Endothelial cell of umbilical vein (primary cell): ENCODE results near the gene RAB35. TPM values are rescaled to one million over a fixed set of nuclear protein-coding genes. Genes with fewer than 3 reads are reported as not detected.

Source experiments
- microRNA-seq: library from miRNA; unstranded; fragments of <30 nt; microRNA quantifications from one replicate; pipeline ENCODE4 v1.2.0, GENCODE V29; 2021; ENCODE audit warnings: borderline number of aligned reads, borderline replicate concordance
- polyA plus RNA-seq, 4 experiments: library from polyadenylated mRNA; depleted of rRNA in 3 of 4; stranded (reverse) in 3 of 4; unstranded in 1 of 4; fragments of >200 nt; gene quantifications; 2 replicates each; pipeline versions ENCODE4 v1.2.1 to v1.2.3, GENCODE V29; 2011 to 2012; ENCODE audit warnings: missing spikeins in 1 of 4
- small RNA-seq: library from RNA; depleted of rRNA; stranded (forward); fragments of <200 nt; gene quantifications from one replicate; pipeline ENCODE3, GENCODE V24; 2012; ENCODE audit warnings: low replicate concordance, low read depth; ENCODE audit not compliant: insufficient read depth, insufficient read length
- total RNA-seq: library from RNA; stranded (reverse); gene quantifications from 2 replicates; pipeline ENCODE4 v1.2.3, GENCODE V29; 2021

RAB35 gene
- total and polyA plus RNA-seq, 2 donors (not counting 3 experiments of a cell fraction or from before 2014, with no cell fraction given) = 70.5 to 80.3 TPM

Small RNA genes within 50 kb of the gene (microRNA-seq; reads per million reads assigned to microRNA genes)
- not detected for gene MIR4498

Small RNA genes within 50 kb of the gene (small RNA-seq; reads per million reads assigned to genes)
- gene AC004812.1 (not detected), gene MIR4498 (not detected)

Other genes with a start within 250 kb of the RAB35 start
- gene CIT, start 239.4 kb downstream of the RAB35 start, total RNA-seq = 50.1 and 61.8 TPM in 2 replicates
- 13.3 and 14.1 TPM in 2 replicates for gene CIT, start 239.4 kb downstream of the RAB35 start, polyA plus RNA-seq
- gene BICDL1, start 127.5 kb downstream of the RAB35 start, total RNA-seq = not detected in 2 replicates
- gene BICDL1, start 127.5 kb downstream of the RAB35 start, polyA plus RNA-seq = 0.19 TPM in 1 of 2 replicates, not detected in the other
- gene GCN1, start 78.0 kb upstream of the RAB35 start, total RNA-seq = 79.1 and 101 TPM in 2 replicates
- gene GCN1, start 78.0 kb upstream of the RAB35 start, polyA plus RNA-seq = 30.1 and 38.3 TPM in 2 replicates
- 2,020 and 2,099 TPM in 2 replicates for gene RPLP0, start 84.4 kb upstream of the RAB35 start, total RNA-seq
- gene RPLP0, start 84.4 kb upstream of the RAB35 start, polyA plus RNA-seq = 7,015 and 7,522 TPM in 2 replicates
- 228 and 258 TPM in 2 replicates for gene PXN, start 149.0 kb upstream of the RAB35 start, total RNA-seq
- 132 and 192 TPM in 2 replicates for gene PXN, start 149.0 kb upstream of the RAB35 start, polyA plus RNA-seq
- 2,424 and 7,220 TPM in 2 replicates for gene RNU4-2, start 175.2 kb upstream of the RAB35 start, total RNA-seq
- under 0.01 TPM in 2 replicates for gene RNU4-2, start 175.2 kb upstream of the RAB35 start, polyA plus RNA-seq
- 2,141 and 7,155 TPM in 2 replicates for gene RNU4-1, start 176.5 kb upstream of the RAB35 start, total RNA-seq
- under 0.01 TPM in 2 replicates for gene RNU4-1, start 176.5 kb upstream of the RAB35 start, polyA plus RNA-seq
- 1.2 and 1.4 TPM in 2 replicates for gene SIRT4, start 185.6 kb upstream of the RAB35 start, total RNA-seq
- gene SIRT4, start 185.6 kb upstream of the RAB35 start, polyA plus RNA-seq = 0.76 and 0.79 TPM in 2 replicates
- not detected in 2 replicates for gene PLA2G1B, start 211.0 kb upstream of the RAB35 start, total RNA-seq
- not detected in 2 replicates for gene PLA2G1B, start 211.0 kb upstream of the RAB35 start, polyA plus RNA-seq